GM23338 (cell line): ENCODE measurements around the gene KRTCAP3. TPM values are rescaled to one million over a fixed set of nuclear protein-coding genes. Genes with fewer than 3 reads are reported as not detected.

ENCODE experiments used
- ATAC-seq: fragments of 200-7000 bp; cut with Tn5 transposase; 3 replicates; pipeline ENCODE4 v1.9.1; 2020
- DNase-seq: peaks from one replicate; pipeline ENCODE4 v3.0.0-alpha.2; 2015; ENCODE audit warnings: low spot score
- H2AFZ ChIP-seq: fragments of 200-600 bp; sonication (generic); 2 replicates; pipeline ENCODE4 v1.8.0; 2016; ENCODE audit warnings: antibody characterized with exemption, mild to moderate bottlenecking, moderate library complexity
- H3F3A ChIP-seq: fragments of 200-600 bp; sonication (generic); replicated peaks from 2 replicates; pipeline ENCODE4 v1.8.0; 2017; ENCODE audit warnings: antibody characterized with exemption, mixed run types, low read depth
- H3K27ac ChIP-seq: fragments of 200-600 bp; sonication (generic); 2 replicates; pipeline ENCODE4 v1.6.1; 2016; ENCODE audit warnings: low read depth
- H3K27me3 ChIP-seq: fragments of 200-600 bp; sonication (generic); 2 replicates; pipeline ENCODE4 v1.8.0; 2016; ENCODE audit warnings: mild to moderate bottlenecking, mixed run types, moderate library complexity; ENCODE audit not compliant: insufficient read depth
- H3K36me3 ChIP-seq: fragments of 200-600 bp; sonication (generic); 2 replicates; pipeline ENCODE4 v1.8.0; 2016; ENCODE audit warnings: mild to moderate bottlenecking; ENCODE audit not compliant: insufficient read depth
- H3K4me1 ChIP-seq: fragments of 200-600 bp; sonication (generic); 2 replicates; pipeline ENCODE4 v1.8.0; 2016; ENCODE audit warnings: mild to moderate bottlenecking, moderate library complexity; ENCODE audit not compliant: insufficient read depth
- H3K4me2 ChIP-seq: fragments of 200-600 bp; sonication (generic); 2 replicates; pipeline ENCODE4 v1.7.1; 2017; ENCODE audit warnings: mixed run types
- H3K4me3 ChIP-seq: fragments of 200-600 bp; sonication (generic); 2 replicates; pipeline ENCODE4 v1.6.1; 2016; ENCODE audit warnings: mixed run types
- H3K79me2 ChIP-seq: fragments of 200-600 bp; sonication (generic); replicated peaks from 2 replicates; pipeline ENCODE4 v1.8.0; 2017; ENCODE audit warnings: mild to moderate bottlenecking; ENCODE audit not compliant: insufficient read depth
- H3K9me2 ChIP-seq: fragments of 200-600 bp; sonication (generic); 2 replicates; pipeline ENCODE4 v1.8.0; 2017; ENCODE audit not compliant: insufficient read depth
- H4K20me1 ChIP-seq: fragments of 200-600 bp; sonication (generic); replicated peaks from 2 replicates; pipeline ENCODE4 v1.8.0; 2017; ENCODE audit warnings: mild to moderate bottlenecking; ENCODE audit not compliant: insufficient read depth
- H3K27ac Mint-ChIP-seq: 2 replicates; pipeline ENCODE4 v1.8.0; 2020; ENCODE audit warnings: inconsistent platforms, mild to moderate bottlenecking, moderate library complexity, mixed read lengths
- H3K27me3 Mint-ChIP-seq: 3 replicates; pipeline ENCODE4 v1.8.0; 2022; ENCODE audit warnings: low read depth, mild to moderate bottlenecking, moderate library complexity, mixed read lengths, inconsistent platforms; ENCODE audit not compliant: insufficient read depth, poor library complexity
- H3K36me3 Mint-ChIP-seq: 3 replicates; pipeline ENCODE4 v1.8.0; 2021; ENCODE audit warnings: low read depth, mild to moderate bottlenecking, inconsistent platforms, moderate library complexity, mixed read lengths
- H3K4me1 Mint-ChIP-seq: 3 replicates; pipeline ENCODE4 v1.8.0; 2020; ENCODE audit warnings: mild to moderate bottlenecking, inconsistent platforms, mixed read lengths
- H3K4me3 Mint-ChIP-seq: 3 replicates; pipeline ENCODE4 v1.8.0; 2021; ENCODE audit warnings: moderate library complexity, mild to moderate bottlenecking, inconsistent platforms, mixed read lengths
- H3K9me3 Mint-ChIP-seq: 3 replicates; pipeline ENCODE4 v1.8.0; 2020; ENCODE audit warnings: moderate library complexity, mild to moderate bottlenecking, inconsistent platforms, mixed read lengths
- CREB1 ChIP-seq: fragments of 250-450 bp; sonication (Bioruptor Pico); IDR thresholded peaks from 2 replicates; pipeline ENCODE4 v1.5.0; 2020; ENCODE audit warnings: low read depth, mild to moderate bottlenecking, moderate library complexity
- EZH2 ChIP-seq: fragments of 200-600 bp; sonication (generic); IDR thresholded peaks from one replicate; pipeline ENCODE4 v1.8.0; 2017; ENCODE audit warnings: antibody characterized with exemption, mild to moderate bottlenecking, low read depth; ENCODE audit not compliant: unreplicated experiment
- NANOG ChIP-seq: IDR thresholded peaks from 2 replicates; pipeline ENCODE4 v1.6.1; 2016; ENCODE audit warnings: antibody characterized with exemption, borderline replicate concordance
- POLR2AphosphoS5 ChIP-seq: IDR thresholded peaks from 2 replicates; pipeline ENCODE4 v1.6.1; 2016; ENCODE audit warnings: antibody characterized with exemption, low read depth
- STAT1 ChIP-seq: IDR thresholded peaks from one replicate; pipeline ENCODE4 v1.6.1; 2016; ENCODE audit warnings: antibody characterized with exemption; ENCODE audit not compliant: unreplicated experiment
- ZNF114 ChIP-seq: fragments of 250-450 bp; sonication (Bioruptor Pico); IDR thresholded peaks from 2 replicates; pipeline ENCODE4 v1.5.0; 2020; ENCODE audit warnings: mild to moderate bottlenecking, moderate library complexity
- polyA plus RNA-seq: library from polyadenylated mRNA; unstranded; fragments of >200 nt; fragmentation: Nextera tagmentation; extraction: Ambion mirVana; gene quantifications from 2 replicates; pipeline ENCODE4 v1.2.1, GENCODE V29; 2016
- total RNA-seq: library from RNA; depleted of rRNA; stranded (reverse); fragments of >200 nt; shearing (Covaris generic); gene quantifications from 2 replicates; pipeline ENCODE4 v1.2.3, GENCODE V29; 2014
- TF ChIP-seq, protein P1 (sequence below): fragments of 250-450 bp; sonication (Bioruptor Pico); IDR thresholded peaks from 2 replicates; pipeline ENCODE4 v1.5.0; 2020; ENCODE audit warnings: mild to moderate bottlenecking, moderate library complexity

The KRTCAP3 gene
- total and polyA plus RNA-seq, 2 experiments from 2014 or later, result 15.8 to 52.4 TPM

DNA sequence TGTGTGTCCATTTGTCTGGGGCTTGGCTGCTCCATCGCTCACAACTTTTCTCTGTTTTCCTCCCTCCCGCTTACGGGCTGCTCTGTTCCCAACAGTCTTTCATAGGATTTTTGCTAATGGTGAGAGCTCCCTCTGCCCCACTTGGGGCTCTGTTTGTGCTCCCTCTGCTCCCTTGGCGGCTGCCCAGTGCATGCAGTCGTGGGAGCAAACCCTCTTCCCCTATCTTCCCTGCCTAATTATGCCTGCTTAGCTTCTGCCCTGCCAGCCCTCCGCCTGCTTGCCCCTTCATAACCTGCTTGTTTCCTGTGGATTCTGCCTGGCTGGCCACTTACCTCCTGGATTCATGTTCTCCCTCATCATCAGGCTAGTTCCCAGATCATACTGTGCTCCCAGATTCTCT is 6.6 kb upstream of the KRTCAP3 start:
- H3K4me2 ChIP-seq, result no peak overlapping the region
- H3K27ac ChIP-seq, result no peak overlapping the region
- no peak overlapping the region for H3K27ac Mint-ChIP-seq
- no peaks in the 10 kb centered on the region for H3K9me2 ChIP-seq
- no peak overlapping the region for H2AFZ ChIP-seq
- DNase-seq, result no peak
- H3F3A ChIP-seq, result peaks cover 7% of the 10 kb centered on the region; the same call in 1 of the 2 replicates
- H3K4me3 Mint-ChIP-seq, result no peak overlapping the region
- H4K20me1 ChIP-seq, result peaks cover 13% of the 10 kb centered on the region; the same call in 1 of the 2 replicates
- H3K9me3 Mint-ChIP-seq, result no peaks in the 10 kb centered on the region
- H3K27me3 ChIP-seq, result no peaks in the 10 kb centered on the region
- peaks cover 66% of the 10 kb centered on the region for H3K36me3 Mint-ChIP-seq
- peaks cover 2% of the 10 kb centered on the region for H3K27me3 Mint-ChIP-seq
- peaks cover 2% of the 10 kb centered on the region; the same call in 1 of the 3 replicates for H3K4me1 Mint-ChIP-seq
- H3K36me3 ChIP-seq, result peaks cover 34% of the 10 kb centered on the region
- no peak for ATAC-seq
- H3K4me1 ChIP-seq, result no peaks in the 10 kb centered on the region
- H3K79me2 ChIP-seq, result peaks cover 23% of the 10 kb centered on the region
- TF ChIP-seq, protein P1, sequence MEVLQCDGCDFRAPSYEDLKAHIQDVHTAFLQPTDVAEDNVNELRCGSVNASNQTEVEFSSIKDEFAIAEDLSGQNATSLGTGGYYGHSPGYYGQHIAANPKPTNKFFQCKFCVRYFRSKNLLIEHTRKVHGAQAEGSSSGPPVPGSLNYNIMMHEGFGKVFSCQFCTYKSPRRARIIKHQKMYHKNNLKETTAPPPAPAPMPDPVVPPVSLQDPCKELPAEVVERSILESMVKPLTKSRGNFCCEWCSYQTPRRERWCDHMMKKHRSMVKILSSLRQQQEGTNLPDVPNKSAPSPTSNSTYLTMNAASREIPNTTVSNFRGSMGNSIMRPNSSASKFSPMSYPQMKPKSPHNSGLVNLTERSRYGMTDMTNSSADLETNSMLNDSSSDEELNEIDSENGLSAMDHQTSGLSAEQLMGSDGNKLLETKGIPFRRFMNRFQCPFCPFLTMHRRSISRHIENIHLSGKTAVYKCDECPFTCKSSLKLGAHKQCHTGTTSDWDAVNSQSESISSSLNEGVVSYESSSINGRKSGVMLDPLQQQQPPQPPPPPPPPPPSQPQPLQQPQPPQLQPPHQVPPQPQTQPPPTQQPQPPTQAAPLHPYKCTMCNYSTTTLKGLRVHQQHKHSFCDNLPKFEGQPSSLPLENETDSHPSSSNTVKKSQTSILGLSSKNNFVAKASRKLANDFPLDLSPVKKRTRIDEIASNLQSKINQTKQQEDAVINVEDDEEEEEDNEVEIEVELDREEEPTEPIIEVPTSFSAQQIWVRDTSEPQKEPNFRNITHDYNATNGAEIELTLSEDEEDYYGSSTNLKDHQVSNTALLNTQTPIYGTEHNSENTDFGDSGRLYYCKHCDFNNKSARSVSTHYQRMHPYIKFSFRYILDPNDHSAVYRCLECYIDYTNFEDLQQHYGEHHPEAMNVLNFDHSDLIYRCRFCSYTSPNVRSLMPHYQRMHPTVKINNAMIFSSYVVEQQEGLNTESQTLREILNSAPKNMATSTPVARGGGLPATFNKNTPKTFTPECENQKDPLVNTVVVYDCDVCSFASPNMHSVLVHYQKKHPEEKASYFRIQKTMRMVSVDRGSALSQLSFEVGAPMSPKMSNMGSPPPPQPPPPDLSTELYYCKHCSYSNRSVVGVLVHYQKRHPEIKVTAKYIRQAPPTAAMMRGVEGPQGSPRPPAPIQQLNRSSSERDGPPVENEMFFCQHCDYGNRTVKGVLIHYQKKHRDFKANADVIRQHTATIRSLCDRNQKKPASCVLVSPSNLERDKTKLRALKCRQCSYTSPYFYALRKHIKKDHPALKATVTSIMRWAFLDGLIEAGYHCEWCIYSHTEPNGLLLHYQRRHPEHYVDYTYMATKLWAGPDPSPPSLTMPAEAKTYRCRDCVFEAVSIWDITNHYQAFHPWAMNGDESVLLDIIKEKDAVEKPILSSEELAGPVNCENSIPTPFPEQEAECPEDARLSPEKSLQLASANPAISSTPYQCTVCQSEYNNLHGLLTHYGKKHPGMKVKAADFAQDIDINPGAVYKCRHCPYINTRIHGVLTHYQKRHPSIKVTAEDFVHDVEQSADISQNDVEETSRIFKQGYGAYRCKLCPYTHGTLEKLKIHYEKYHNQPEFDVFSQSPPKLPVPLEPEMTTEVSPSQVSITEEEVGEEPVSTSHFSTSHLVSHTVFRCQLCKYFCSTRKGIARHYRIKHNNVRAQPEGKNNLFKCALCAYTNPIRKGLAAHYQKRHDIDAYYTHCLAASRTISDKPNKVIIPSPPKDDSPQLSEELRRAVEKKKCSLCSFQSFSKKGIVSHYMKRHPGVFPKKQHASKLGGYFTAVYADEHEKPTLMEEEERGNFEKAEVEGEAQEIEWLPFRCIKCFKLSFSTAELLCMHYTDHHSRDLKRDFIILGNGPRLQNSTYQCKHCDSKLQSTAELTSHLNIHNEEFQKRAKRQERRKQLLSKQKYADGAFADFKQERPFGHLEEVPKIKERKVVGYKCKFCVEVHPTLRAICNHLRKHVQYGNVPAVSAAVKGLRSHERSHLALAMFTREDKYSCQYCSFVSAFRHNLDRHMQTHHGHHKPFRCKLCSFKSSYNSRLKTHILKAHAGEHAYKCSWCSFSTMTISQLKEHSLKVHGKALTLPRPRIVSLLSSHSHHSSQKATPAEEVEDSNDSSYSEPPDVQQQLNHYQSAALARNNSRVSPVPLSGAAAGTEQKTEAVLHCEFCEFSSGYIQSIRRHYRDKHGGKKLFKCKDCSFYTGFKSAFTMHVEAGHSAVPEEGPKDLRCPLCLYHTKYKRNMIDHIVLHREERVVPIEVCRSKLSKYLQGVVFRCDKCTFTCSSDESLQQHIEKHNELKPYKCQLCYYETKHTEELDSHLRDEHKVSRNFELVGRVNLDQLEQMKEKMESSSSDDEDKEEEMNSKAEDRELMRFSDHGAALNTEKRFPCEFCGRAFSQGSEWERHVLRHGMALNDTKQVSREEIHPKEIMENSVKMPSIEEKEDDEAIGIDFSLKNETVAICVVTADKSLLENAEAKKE (CRISPR knock-in tag), result no peak
- TF ChIP-seq POLR2AphosphoS5 (no peak), NANOG (no peak), EZH2 (no peak), CREB1 (CRISPR knock-in tag) (no peak), ZNF114 (CRISPR knock-in tag) (no peak), STAT1 (no peak)
- H3K4me3 ChIP-seq, result no peak overlapping the region
